ENCODE data around the gene HLA-DQA1.
"Not testable (repeated sequence)": the region's sequence is repeated elsewhere in the genome, so short reads cannot be mapped to it uniquely, and the experiment has no call there.

The HLA-DQA1 gene

DNA sequence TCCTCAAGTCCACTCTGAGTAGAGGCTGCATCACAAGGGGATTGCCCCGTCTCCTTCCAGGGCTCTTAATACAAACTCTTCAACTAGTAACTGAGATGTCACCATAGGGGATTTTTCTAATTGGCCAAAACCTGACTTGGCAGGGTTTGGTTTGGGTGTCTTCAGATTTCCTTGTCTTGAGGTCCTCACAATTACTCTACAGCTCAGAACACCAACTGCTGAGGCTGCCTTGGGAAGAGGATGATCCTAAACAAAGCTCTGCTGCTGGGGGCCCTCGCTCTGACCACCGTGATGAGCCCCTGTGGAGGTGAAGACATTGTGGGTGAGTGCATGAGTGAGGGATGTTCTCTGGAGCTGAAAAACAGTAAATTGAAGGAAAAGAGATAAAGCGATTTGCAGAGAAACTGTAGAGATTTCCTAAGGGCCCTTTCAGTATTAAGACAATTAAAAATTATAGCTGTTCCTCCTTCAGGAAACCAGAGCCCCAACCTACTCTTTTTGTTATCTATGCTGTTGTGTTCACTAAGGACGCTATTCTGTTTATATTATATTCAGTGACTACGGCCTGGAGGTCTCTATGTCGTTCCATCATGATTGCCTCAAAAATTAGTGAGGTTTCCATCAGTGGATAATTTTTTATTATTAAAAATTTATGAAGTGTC, at the start of gene HLA-DQA1:
TSS of gene HLA-DQA1 (plus strand) at position 188 of the 662 bp plus-strand sequence. CDS start at position 241, 53 bp downstream.
- no peak for DNase-seq (ENCODE audit: low read depth)

DNA sequence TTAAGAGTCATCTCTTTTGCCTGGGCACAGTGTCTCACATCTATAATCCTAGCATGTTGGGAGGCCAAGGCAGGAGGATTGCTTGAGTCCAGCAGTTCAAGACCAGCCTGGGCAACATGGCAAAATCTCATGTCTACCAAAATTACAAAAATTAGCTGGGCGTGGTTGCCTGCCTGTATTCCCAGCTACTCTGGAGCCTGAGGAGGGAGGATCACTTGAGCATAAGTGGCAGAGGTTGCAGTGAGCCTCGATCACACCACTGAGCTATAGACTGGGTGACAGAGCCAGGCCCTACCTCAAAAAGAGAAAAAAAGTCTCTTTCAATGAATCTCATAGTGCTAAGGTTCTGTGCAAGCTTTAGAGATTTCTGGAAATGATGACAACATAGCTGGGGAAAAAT, 49.0 kb upstream of the HLA-DQA1 start:
- DNase-seq (ENCODE audit: low read depth): no peak

DNA sequence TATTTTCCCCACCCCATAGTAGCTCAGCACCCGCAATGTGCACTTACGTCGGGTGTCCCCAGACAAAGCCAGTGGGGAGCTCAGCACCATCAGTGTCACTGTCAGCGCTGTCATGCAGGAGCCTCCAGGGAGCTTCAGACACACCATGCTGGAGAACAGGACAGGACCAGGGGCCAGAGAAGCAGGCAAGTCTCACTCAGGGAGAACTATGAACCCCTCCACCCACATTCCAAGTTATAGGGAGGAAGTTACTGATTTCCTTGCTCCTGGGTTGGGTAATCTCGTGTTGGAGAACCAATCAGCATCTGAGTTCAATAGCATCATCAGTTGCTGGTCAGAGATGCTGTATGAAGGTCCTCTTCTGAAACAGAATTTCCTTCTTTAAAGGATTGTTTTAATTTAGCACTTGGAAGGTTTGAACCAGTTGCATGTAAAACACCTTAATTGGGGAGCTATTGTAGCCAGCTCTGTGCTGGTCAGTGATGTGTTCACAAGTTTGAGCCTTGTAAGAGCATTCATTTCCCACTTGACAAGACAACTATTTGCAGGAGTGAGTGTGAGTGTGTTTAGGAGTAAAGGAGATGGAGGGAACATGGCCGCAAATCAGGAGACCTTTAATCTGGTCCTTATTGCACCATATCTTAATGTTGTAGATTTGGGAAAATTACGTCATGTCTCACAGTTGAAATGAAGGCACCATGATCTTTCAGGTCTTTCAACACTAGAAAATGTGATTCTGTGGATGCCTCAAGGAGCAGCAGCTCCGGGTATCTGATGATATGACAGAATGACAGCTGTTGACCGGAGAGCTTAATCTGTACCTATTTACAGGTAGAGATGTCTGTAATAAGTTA, 47.4 kb upstream of the HLA-DQA1 start, which contains the start of gene HLA-DRB1:
TSS of gene HLA-DRB1 (minus strand) at position 253 of the 854 bp plus-strand sequence. CDS start at position 147, 106 bp downstream.
- DNase-seq (ENCODE audit: low read depth): peak; percentile 7

DNA sequence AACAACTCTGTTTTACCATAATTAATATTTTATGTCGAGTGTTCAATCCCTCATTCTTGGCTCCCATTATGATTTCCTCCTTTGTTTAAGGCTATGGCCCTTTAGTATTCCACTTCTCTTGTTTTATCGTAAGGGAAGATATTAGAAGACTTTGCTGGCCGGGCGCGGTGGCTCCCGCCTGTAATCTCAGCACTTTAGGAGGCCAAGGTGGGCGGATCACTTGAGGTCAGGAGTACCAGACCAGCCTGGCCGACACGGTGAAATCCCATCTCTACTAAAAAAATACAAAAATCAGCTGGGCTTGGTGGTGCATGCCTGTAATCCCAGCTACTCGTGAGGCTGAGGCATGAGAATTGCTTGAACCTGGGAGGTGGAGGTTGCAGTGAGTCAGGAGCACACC, 46.5 kb upstream of the HLA-DQA1 start:
- not testable (repeated sequence) for DNase-seq (ENCODE audit: low read depth)

DNA sequence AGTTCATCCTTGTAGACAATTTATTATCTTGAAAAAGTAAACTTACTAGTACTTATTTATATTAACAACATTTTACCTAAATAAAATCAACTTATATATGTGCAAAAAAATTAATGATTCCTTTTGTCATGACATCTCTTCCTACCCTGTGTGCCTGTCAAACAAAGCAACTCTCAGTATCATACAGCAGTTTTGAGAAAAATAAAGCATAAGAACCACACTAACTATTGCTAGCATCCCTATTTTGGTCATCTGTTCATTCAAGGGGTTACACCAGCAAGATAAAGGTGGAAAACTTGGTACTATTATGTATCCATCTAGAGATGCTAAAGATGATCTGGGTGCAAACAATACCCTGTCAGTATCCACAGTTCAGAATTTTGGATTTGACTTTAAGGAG, 40.2 kb upstream of the HLA-DQA1 start:
- DNase-seq (ENCODE audit: low read depth): no peak

- DNase-seq (ENCODE audit: low read depth): no peak
Observed at GRCh38 chr6:32602383-32602782, 34.8 kb upstream of the HLA-DQA1 start.

DNA sequence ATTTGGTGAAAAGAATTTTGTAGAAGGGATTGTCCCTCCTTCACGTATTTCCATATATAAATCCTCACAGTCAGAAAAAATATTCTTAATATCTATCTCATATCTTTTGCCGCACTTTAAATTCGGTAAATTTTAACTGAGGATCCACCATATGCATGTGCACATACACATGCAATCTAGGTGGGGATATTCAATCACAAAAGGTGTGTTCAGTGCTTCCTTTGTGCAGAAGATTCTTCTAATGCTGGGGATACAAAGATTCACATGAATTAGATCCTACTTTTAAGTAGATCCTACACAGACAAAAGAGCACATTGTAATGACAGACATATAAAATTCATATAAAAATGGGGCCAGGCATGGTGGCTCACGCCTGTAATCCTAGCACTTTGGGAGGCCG, 34.0 kb upstream of the HLA-DQA1 start:
- no peak for DNase-seq (ENCODE audit: low read depth)

DNA sequence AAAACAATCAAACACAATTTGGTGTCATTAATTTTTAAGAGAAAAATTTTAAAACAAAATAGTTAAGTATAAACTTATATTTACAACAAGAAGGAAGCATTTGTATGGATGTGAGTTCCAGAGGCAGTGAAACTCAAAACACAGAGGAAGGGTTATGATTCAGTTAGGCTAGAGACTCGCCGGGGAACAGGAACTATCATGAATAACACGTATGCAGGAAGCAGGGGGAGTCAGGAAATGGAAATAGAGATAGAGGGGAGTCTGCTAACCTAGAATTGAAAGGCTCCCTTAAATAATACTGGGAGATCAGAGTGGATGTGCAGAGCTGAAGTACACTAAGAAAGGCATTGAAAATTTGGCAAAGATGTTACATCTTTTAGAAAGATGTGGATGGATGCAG, 33.3 kb upstream of the HLA-DQA1 start:
- DNase-seq (ENCODE audit: low read depth): no peak

DNA sequence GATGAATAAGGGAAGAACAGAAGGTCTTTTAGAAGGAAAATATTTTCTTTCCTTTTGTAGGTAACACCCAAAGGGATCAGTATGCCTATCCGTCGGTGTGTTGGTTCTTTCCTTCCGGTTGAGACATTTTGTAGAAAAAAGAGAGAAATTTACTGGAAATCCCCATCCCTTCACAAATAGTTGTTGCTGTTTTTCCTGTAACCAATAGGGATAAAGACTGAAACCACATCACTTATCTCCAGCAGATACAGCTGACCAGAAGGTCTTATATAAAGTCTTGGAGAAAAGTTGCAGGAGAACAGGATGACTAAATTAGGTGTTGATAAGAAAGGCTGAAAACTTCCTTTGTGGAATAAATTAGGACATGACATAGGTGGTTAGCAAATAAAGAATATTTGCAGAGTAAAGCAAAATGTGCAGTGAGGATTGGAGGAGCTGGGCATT, 32.8 kb upstream of the HLA-DQA1 start:
- no peak for DNase-seq (ENCODE audit: low read depth)

GRCh38 chr6:32607263-32607987, 29.8 kb upstream of the HLA-DQA1 start:
- DNase-seq (ENCODE audit: low read depth): no peak

DNA sequence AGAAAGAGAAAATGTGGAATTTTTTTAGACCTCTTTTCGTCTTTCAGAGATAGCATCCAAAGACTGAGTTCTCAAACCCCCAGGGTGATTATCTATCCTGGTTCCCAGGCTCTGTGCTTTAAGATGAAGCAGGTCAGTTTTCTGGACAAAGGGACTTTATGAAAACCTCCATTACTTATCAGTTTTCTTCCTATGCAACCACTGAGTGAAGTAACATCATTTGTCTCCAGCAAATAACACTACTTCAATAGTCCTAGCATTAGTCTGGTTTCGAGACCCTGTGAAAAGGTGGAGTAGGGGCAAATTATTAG, 29.3 kb upstream of the HLA-DQA1 start:
- DNase-seq (ENCODE audit: low read depth): no peak

DNA sequence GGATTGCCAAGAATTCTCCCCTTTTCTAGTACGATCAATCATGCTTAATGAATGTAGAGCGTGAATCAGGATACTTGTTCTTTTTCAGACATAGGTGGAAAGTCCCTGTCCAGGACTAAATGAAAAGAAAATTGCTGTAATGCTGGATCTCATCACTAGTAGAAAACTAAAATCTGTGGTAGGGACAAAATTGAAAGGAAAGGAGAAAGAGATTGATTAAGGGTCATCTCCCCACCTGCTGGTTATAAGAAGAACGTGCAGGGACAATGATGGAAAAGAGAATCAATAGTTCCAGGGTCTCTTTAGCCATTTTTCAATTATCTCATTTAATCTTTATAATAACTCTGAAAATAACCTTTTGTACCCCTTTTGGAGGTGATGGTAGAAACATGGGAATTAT, 28.8 kb upstream of the HLA-DQA1 start:
- no peak for DNase-seq (ENCODE audit: low read depth)

DNA sequence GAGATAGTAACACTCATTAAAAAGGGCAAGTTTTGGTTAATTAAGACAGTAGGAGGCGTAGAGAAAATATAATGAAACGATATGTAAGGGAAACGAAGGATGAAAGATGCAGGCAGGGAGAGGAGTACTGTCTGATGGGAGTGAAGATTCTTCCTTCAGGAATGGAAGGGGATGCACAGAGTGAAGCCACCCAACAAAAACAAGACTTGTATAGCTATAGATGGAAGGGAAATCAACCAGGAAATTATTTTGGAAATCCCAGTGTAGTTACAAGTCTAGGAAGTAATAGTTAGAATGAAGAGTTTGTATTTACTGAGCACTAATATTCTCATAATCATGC, 27.8 kb upstream of the HLA-DQA1 start:
- DNase-seq (ENCODE audit: low read depth): no peak

DNA sequence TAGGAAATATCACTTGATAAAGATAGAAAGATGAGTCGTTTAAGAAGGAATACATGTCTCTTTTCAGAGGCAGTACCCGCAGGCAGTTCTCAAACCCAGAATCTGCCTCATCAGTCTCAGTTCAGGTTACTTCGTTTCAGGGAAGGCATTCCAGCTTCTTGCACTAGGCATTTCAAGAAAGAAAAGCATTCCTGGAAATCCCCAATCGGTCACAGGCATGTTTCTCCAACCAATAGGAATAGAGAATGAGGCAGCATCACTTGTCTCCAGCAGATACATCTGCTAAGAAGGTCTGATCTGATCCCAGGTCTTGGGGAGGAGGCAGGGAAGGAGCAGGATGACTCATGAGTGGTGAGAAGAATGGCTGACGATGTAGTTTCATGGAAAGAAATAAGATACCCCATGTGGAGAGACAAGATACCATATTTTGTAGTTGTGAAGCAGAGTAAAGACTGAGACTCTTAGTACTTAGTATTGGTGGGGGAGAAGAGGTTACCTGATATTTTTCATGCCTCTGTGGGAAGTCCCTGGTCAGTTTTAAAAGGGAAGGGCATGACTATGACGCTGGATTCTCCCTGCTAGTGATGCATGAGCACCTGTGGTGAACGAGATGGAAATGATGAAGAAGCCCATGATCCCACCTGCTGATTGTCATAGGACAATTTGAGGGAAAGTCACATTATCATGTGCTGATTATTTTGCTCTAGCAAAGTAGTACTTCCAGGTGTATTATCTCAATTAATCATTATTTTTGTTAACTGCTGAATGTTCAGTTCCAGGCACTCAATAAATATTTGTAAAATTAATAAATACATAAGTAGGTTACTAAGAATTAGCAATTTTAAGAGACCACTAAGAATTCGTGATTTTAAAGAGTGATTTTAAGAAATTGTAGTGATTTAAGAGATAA, 27.2 kb upstream of the HLA-DQA1 start:
- peak; percentile 41 for DNase-seq (ENCODE audit: low read depth)

DNA sequence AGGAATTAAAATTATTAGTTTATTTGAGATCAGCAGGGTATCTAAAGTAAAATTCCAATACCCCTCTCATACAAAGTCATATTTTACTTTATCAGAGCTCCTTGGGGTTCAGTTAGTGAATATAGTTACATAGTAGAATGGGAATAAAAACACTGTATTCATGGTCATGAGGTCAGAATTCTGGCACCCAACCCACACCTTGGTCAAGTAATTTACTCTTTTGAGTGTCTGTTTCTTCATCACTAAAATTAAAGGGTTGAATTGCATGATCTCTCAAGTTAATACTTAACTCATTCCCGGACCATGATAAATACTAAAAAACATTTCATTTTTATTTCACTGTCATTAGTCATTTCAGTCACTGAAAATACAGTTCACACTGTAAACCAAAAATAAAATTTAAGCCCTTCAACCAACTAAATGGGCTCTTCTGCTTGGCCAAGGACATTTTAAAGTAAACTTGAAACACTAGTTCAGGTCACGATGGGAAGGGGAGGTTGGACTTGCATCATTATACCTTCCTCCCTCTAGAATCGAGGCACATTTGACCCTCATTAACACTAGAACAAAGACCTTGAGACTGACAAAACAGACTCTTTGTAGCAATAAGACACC, 26.4 kb upstream of the HLA-DQA1 start:
- no peak for DNase-seq (ENCODE audit: low read depth)

DNA sequence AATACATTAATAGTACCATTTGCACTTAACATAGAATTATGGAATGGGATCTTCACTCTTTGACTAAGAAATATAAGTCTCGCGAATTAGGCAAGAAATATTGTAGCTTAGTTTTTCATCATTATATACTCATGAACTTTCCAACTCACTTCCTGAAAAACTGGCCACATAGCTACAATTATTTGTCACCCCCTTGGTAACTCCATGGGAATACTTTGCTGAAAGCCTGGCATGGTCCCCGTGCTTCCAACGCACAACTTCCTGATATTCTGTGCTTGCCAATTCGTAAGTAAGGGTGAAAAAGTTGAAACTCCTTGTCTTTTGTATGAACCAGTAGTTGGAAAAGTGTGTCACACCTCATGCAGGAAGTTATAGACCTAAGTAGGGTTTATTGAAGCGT, 23.7 kb upstream of the HLA-DQA1 start:
- no peak for DNase-seq (ENCODE audit: low read depth)

DNA sequence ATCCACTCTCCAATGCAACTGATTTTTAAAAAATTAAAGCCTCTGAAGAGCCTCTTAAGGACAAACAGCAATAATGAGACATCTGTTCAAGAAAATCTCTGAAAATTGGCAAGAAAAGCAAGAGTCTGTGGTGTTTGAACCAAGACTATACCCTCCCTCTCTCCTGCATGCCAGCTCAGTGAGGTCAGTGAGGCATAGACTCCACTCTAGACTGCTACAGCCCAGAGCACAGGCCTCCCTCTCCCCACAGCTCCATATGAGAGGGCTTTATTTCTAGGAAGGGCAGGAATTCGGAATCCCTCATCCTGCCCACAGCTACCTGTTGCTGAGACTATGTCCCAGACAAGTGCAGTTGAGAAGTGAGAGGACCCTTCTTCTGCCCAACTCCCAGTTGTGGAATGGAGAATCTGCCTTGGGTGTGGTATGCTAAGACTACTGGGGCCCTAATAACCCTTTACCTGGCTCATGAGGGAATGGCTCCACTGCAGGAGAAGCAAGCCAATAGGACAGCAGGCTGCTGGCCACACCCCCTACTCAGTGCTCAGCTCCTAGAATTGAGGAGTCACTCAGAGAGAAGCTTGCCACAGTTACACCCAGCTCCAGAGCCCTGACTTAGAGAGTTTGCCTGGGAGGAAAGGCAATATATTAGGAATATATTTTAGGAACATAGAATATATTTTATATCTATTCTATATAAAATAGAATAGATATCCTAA, 22.7 kb upstream of the HLA-DQA1 start:
- no peak for DNase-seq (ENCODE audit: low read depth)

- DNase-seq (ENCODE audit: low read depth): no peak
Observed at GRCh38 chr6:32615885-32616532, 21.2 kb upstream of the HLA-DQA1 start.

- no peak for DNase-seq (ENCODE audit: low read depth)
Observed at GRCh38 chr6:32617751-32618150, 19.5 kb upstream of the HLA-DQA1 start.

- no peak for DNase-seq (ENCODE audit: low read depth)
Observed at GRCh38 chr6:32621372-32621771, 15.8 kb upstream of the HLA-DQA1 start.
